ENCODE results near the gene C1QTNF4. TPM values are rescaled to one million over a fixed set of nuclear protein-coding genes. Genes with fewer than 3 reads are reported as not detected.
A peak's percentile ranks its signal among the peaks of the same experiment; 100 is the strongest.

C1QTNF4 gene
- total and polyA plus RNA-seq, 2 of the 13 experiments (the other 11 are each of a cell fraction or from before 2014, with no cell fraction given) = not detected

- TF ChIP-seq UBTF (CRISPR knock-in tag; IDR thresholded peaks at IDR 0.05) (peak; percentile 70), TFDP2 (CRISPR knock-in tag; IDR thresholded peaks at IDR 0.05) (peak; percentile 64), ZNF547 (CRISPR knock-in tag; IDR thresholded peaks at IDR 0.05) (0 out of 2 replicates have a peak, but pooled peaks have one; percentile 30), IRF9 (CRISPR knock-in tag; IDR thresholded peaks at IDR 0.05; ENCODE audit: borderline replicate concordance) (no peak), ZNF33A (CRISPR knock-in tag; IDR thresholded peaks at IDR 0.05; ENCODE audit: borderline replicate concordance) (no peak), NKX3-1 (CRISPR knock-in tag; IDR thresholded peaks at IDR 0.05) (no peak), PHF5A (CRISPR knock-in tag; IDR thresholded peaks at IDR 0.05; ENCODE audit: low read depth, unreplicated experiment) (peak; percentile 54), BCL6 (CRISPR knock-in tag; IDR thresholded peaks at IDR 0.05) (0 out of 2 replicates have a peak, but pooled peaks have one; percentile 7), TAF15 (IDR thresholded peaks at IDR 0.05; ENCODE audit: low read depth, low read length, poor library complexity, severe bottlenecking) (no peak), HNF1B (CRISPR knock-in tag; IDR thresholded peaks at IDR 0.05) (no peak), MEIS2 (CRISPR knock-in tag; IDR thresholded peaks at IDR 0.05) (no peak; the same call in 1 of the 2 replicates), ZNF3 (CRISPR knock-in tag; IDR thresholded peaks at IDR 0.05) (no peak), NR1H2 (CRISPR knock-in tag; IDR thresholded peaks at IDR 0.05; ENCODE audit: borderline replicate concordance, low read depth) (0 out of 2 replicates have a peak, but pooled peaks have one; percentile 42), TOPORS (CRISPR knock-in tag; IDR thresholded peaks at IDR 0.05) (peak; percentile 67), ZXDC (CRISPR knock-in tag; IDR thresholded peaks at IDR 0.05) (no peak), ARNTL (CRISPR knock-in tag; IDR thresholded peaks at IDR 0.05) (peak; percentile 41; the same call in 1 of the 2 replicates), NR3C1 (CRISPR knock-in tag; IDR thresholded peaks at IDR 0.05) (no peak)
Measured at GRCh38 chr11:47552566-47553405, 41.4 kb downstream of the C1QTNF4 start, which contains the start of gene CELF1 (continued).
